WERI-Rb-1 (cell line): ENCODE results near the gene TMEM260.

Experiments used
- DNase-seq: peaks from one replicate; pipeline ENCODE4 v3.0.0-alpha.2; 2020
- H3K27ac ChIP-seq: fragments of 250-450 bp; sonication (Bioruptor Pico); 2 replicates; pipeline ENCODE4 v1.5.1; 2020; ENCODE audit warnings: mild to moderate bottlenecking, moderate library complexity
- H3K27me3 ChIP-seq: fragments of 250-450 bp; sonication (Bioruptor Pico); 2 replicates; pipeline ENCODE4 v1.5.1; 2021; ENCODE audit warnings: mild to moderate bottlenecking, low read depth, moderate library complexity; ENCODE audit not compliant: insufficient read depth, severe bottlenecking
- H3K36me3 ChIP-seq: fragments of 250-450 bp; sonication (Bioruptor Pico); 2 replicates; pipeline ENCODE4 v1.5.1; 2020; ENCODE audit warnings: mild to moderate bottlenecking, moderate library complexity
- H3K4me3 ChIP-seq: 2 replicates; pipeline ENCODE4 v1.5.1; 2011; ENCODE audit warnings: low read depth, mild to moderate bottlenecking, control low read depth, low read length
- H3K9me3 ChIP-seq: fragments of 250-450 bp; sonication (Bioruptor Pico); 2 replicates; pipeline ENCODE4 v1.5.1; 2021; ENCODE audit warnings: mild to moderate bottlenecking, moderate library complexity; ENCODE audit not compliant: severe bottlenecking
- TF ChIP-seq, protein P1 (sequence below): IDR thresholded peaks from 2 replicates; pipeline ENCODE4 v1.5.1; 2011; ENCODE audit warnings: low read depth, mild to moderate bottlenecking, control low read depth, inconsistent platforms, low read length

Gene TMEM260

GRCh38 chr14:56585461-56586084 is 6.0 kb downstream of the TMEM260 start:
- DNase-seq = no peak
- no peak overlapping the region for H3K27ac ChIP-seq
- H3K27me3 ChIP-seq = no peaks in the 10 kb centered on the region
- H3K36me3 ChIP-seq = peaks cover 6% of the 10 kb centered on the region
- TF ChIP-seq, protein P1, sequence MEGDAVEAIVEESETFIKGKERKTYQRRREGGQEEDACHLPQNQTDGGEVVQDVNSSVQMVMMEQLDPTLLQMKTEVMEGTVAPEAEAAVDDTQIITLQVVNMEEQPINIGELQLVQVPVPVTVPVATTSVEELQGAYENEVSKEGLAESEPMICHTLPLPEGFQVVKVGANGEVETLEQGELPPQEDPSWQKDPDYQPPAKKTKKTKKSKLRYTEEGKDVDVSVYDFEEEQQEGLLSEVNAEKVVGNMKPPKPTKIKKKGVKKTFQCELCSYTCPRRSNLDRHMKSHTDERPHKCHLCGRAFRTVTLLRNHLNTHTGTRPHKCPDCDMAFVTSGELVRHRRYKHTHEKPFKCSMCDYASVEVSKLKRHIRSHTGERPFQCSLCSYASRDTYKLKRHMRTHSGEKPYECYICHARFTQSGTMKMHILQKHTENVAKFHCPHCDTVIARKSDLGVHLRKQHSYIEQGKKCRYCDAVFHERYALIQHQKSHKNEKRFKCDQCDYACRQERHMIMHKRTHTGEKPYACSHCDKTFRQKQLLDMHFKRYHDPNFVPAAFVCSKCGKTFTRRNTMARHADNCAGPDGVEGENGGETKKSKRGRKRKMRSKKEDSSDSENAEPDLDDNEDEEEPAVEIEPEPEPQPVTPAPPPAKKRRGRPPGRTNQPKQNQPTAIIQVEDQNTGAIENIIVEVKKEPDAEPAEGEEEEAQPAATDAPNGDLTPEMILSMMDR = no peak
- no peak overlapping the region for H3K4me3 ChIP-seq
- no peaks in the 10 kb centered on the region for H3K9me3 ChIP-seq

DNA sequence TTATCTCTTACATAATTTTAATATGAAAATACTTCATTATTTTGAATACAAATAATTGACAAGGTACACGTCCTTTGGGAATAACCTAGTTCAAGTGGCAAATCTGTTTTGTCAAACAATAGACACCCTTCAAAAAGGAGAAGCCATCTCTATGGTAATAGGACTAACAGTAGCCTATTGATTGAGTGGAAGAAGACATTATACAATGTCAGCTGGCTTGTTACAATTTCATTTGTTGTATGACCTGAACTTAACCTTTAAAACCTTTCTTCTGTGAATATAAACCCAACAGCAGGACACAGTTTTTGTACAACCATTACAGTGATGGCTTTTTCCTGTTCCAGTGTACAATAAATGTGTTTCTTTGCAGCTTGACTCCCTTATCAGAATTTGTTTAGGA is 8.1 kb downstream of the TMEM260 start:
- DNase-seq = no peak

GRCh38 chr14:56590535-56590960 is 10.9 kb downstream of the TMEM260 start:
- Histone ChIP-seq H3K27ac (peak overlapping the region; percentile 54), H3K4me3 (peak overlapping the region; percentile 19), H3K36me3 (peaks cover 11% of the 10 kb centered on the region), H3K9me3 (no peaks in the 10 kb centered on the region), H3K27me3 (no peaks in the 10 kb centered on the region)
- TF ChIP-seq, protein P1 = no peak
- peak; percentile 88 for DNase-seq

More for the DNA sequence above, 8.1 kb downstream of the TMEM260 start:
- Histone ChIP-seq H3K27ac (peak overlapping the region; percentile 66), H3K27me3 (no peaks in the 10 kb centered on the region), H3K4me3 (no peak overlapping the region), H3K36me3 (peaks cover 6% of the 10 kb centered on the region), H3K9me3 (no peaks in the 10 kb centered on the region)
- TF ChIP-seq, protein P1 = no peak

DNA sequence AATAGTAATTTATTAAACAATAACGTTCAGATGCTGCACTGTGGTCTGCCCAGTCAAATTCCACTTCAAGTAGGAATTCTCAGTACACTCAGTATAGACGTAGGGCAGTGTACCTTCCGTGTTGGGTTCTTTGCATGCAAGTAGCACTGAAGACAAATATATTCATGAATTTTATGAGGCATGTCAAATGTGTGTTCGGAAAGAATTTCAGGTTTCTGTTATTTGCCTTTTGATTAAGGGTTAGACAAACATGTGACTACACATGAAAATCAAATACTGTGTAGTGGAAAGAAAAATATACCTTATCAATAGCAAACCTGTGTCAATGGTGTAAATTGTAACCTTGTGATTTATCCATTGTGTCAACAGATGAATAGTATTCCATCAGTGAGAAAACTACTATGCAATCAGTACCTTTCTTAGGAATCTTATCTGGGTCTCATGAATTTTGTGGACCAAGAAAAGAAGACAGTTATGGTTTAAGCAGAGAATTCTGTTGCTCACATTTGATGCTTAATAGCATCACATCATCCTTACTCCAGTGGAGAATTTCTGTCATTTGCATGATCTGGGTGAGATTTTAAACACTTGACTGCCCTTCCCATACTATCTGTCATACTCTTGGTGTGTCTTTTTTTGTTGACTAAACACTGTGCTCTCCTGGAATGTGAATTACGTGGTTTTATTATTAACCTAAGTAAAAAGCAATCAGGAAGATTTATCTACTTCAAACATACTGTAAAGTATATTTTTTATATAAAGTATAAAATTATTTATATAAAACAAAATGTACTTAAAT is 13.3 kb downstream of the TMEM260 start:
- Histone ChIP-seq H3K9me3 (no peaks in the 10 kb centered on the region), H3K27ac (no peak overlapping the region), H3K4me3 (no peak overlapping the region), H3K36me3 (peaks cover 6% of the 10 kb centered on the region; the same call in 1 of the 2 replicates), H3K27me3 (no peaks in the 10 kb centered on the region)
- TF ChIP-seq, protein P1 = no peak
- no peak for DNase-seq

- Histone ChIP-seq H3K36me3 (peaks cover 6% of the 10 kb centered on the region; the same call in 1 of the 2 replicates), H3K27ac (no peak overlapping the region), H3K27me3 (no peaks in the 10 kb centered on the region), H3K9me3 (no peaks in the 10 kb centered on the region), H3K4me3 (no peak overlapping the region)
- DNase-seq = no peak
- TF ChIP-seq, protein P1 = no peak
Observed at GRCh38 chr14:56594428-56594827, 14.8 kb downstream of the TMEM260 start.
